CD4-positive, alpha-beta T cell treated with Interleukin-6 for 4 hours (primary cell): ENCODE data around the gene ZMYM3.

Source experiments
- DNase-seq: peaks from one replicate; pipeline ENCODE4 v3.0.0-alpha.2; 2020; ENCODE audit warnings: mixed read lengths

ZMYM3 gene

GRCh38 chrX:71252221-71252620 is 1.7 kb downstream of the ZMYM3 start:
- no peak for DNase-seq

GRCh38 chrX:71251466-71251973 is 2.4 kb downstream of the ZMYM3 start:
- DNase-seq: peak; percentile 16

GRCh38 chrX:71250841-71251240 is 3.1 kb downstream of the ZMYM3 start:
- no peak for DNase-seq

- no peak for DNase-seq
Measured at GRCh38 chrX:71245159-71245558, 8.8 kb downstream of the ZMYM3 start.

- no peak for DNase-seq
Measured at GRCh38 chrX:71244359-71245128, 9.4 kb downstream of the ZMYM3 start.

GRCh38 chrX:71241301-71241700 is 12.6 kb downstream of the ZMYM3 start:
- DNase-seq: no peak

GRCh38 chrX:71239781-71240180 is 14.2 kb downstream of the ZMYM3 start:
- DNase-seq: no peak

GRCh38 chrX:71236836-71237235 is 17.1 kb downstream of the ZMYM3 start:
- DNase-seq: no peak

- DNase-seq: no peak
Measured at GRCh38 chrX:71235482-71235881, 18.5 kb downstream of the ZMYM3 start.

GRCh38 chrX:71228063-71228642 is 25.8 kb downstream of the ZMYM3 start:
- no peak for DNase-seq

- DNase-seq: no peak
Measured at GRCh38 chrX:71227370-71228062, 26.4 kb downstream of the ZMYM3 start.

- no peak for DNase-seq
Measured at GRCh38 chrX:71225676-71226075, 28.3 kb downstream of the ZMYM3 start.

- DNase-seq: no peak
Measured at GRCh38 chrX:71225009-71225408, 28.9 kb downstream of the ZMYM3 start.

GRCh38 chrX:71224098-71224708 is 29.7 kb downstream of the ZMYM3 start:
- no peak for DNase-seq

GRCh38 chrX:71222929-71223328 is 31.0 kb downstream of the ZMYM3 start, which contains the start of gene GJB1:
Gene GJB1, plus strand, starts transcription at chrX:71223224. Its CDS starts 484 bp downstream, at chrX:71223708.
- no peak for DNase-seq

GRCh38 chrX:71221145-71221544 is 32.8 kb downstream of the ZMYM3 start:
- no peak for DNase-seq

GRCh38 chrX:71217298-71217697 is 36.6 kb downstream of the ZMYM3 start:
- DNase-seq: no peak

GRCh38 chrX:71216485-71216884 is 37.5 kb downstream of the ZMYM3 start:
- DNase-seq: no peak

- DNase-seq: no peak
Measured at GRCh38 chrX:71215338-71215912, 38.5 kb downstream of the ZMYM3 start.

GRCh38 chrX:71214604-71215337 is 39.2 kb downstream of the ZMYM3 start:
- no peak for DNase-seq

GRCh38 chrX:71214152-71214551 is 39.8 kb downstream of the ZMYM3 start:
- DNase-seq: no peak

GRCh38 chrX:71212536-71212935 is 41.4 kb downstream of the ZMYM3 start:
- no peak for DNase-seq
